ENCODE results near the gene SHANK1. TPM values are rescaled to one million over a fixed set of nuclear protein-coding genes. Genes with fewer than 3 reads are reported as not detected.

Gene SHANK1
- polyA plus RNA-seq, 1 donor, result 4.8 TPM

- no peak for DNase-seq
Observed at GRCh38 chr19:50711805-50712204, 7.8 kb downstream of the SHANK1 start.

- DNase-seq, result no peak
Observed at GRCh38 chr19:50711196-50711595, 8.4 kb downstream of the SHANK1 start.

DNA sequence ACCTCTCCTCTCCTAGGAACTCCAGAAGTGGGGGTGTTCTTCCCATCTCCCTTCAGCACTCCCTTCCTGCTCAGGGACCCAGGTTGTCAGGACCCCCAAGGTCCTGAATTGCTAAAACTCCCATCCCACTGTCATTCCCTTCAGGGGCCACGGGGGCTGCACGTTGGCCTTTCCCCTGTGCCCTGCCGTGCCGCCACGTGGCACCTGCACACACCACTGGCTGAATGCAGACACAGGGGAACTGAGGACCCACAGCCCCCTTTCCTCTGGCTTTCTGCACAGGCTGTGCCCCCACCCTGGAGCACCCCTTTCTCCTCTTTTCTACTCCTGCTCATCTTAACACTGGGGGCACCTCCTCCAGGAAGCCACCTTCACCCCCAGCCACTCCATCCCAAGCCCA is 9.0 kb downstream of the SHANK1 start:
- DNase-seq, result no peak

- DNase-seq, result no peak
Observed at GRCh38 chr19:50710094-50710493, 9.5 kb downstream of the SHANK1 start.

DNA sequence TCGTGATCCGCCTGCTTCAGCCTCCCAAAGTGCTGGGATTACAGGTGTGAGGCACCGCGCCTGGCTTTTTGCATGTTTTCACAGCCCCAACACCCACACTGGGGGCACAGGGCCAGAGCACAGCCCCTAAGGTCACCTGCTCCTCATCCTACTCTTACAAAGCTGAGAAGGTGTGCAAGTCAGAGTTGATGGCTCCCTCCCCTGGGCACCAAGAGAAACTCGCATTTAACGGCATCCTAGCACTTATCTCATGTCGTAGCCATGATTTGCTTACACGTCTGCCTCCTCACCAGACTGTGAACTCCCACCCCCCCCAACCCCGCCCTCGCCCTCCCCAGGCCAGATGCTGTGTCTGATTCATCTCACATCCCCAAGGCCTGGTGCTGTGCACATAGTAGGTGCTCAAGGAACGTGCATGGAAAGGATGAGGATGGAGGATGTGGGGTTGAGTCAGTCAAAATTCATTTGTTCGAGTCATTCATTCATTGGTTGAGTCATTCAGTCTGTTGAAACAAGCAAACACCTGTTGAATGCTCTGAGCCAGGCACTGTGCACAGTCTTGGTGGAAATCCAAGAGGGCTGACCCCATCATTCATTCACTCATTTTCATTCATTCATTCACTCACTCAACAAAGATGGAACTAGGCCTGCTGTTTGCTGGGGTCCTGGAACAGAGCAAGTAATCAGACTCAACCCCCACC is 11.3 kb downstream of the SHANK1 start:
- no peak for DNase-seq

DNA sequence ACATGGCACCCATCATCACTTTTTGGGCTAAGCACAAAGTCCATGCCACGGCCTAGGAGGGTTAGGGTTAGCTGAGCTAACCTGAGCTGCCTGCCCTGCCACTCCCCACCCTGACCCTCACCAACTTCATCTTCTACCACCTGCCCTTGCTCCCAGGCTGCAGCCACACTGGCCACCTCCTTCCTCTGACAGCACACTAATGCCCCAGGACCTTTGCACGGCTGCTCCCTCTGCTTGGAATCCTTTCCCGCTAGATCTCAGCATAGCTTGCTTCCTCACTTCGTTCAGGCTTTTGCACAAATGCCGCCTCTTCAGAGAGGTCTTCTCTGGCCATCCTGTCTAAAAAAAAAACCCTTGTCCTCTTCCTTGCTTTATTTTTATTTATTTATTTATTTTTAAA is 13.2 kb downstream of the SHANK1 start:
- DNase-seq, result no peak

- DNase-seq, result no peak
Observed at GRCh38 chr19:50705422-50706019, 14.1 kb downstream of the SHANK1 start.

DNA sequence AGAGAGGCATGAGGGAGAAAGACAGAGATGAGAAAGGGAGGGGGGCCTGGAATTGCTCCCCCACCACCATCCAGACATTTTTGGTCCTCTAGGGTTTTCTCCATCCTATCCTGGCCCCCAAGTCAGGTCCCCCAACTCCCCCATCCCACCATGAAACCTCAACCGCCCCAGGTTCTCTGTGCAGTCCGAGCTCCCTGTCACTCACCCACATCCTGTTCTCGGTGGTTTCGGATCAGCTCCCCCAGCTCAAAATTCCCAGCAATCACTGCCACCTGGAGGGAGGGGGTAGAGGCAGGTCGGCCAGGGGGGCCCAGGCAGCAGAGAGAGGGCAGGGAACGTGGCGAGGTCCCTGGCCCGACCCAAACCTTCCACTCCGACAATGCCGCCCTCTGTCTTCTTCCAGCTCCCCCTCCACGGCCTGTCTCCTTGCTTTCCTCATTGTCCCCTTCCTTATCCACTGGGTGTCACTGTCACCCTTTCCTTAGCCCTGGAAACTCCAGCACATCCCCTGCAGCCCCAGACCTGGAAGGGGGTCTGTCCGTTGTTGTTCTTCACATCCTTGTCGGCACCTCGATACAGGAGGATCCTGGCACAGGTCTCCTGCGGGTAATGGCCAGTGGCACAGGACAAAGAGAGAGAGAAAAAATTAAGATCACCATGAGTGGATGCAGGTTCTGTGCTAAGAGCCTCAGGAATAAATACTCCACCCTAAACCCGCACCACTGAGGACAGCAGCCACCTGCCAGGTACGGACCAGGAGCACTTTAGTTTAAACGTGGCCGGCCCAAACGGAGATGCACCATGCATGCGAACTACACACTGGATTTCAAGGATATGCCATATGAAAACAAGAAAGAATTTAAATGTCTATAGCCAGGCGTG is 15.4 kb downstream of the SHANK1 start:
- no peak for DNase-seq

DNA sequence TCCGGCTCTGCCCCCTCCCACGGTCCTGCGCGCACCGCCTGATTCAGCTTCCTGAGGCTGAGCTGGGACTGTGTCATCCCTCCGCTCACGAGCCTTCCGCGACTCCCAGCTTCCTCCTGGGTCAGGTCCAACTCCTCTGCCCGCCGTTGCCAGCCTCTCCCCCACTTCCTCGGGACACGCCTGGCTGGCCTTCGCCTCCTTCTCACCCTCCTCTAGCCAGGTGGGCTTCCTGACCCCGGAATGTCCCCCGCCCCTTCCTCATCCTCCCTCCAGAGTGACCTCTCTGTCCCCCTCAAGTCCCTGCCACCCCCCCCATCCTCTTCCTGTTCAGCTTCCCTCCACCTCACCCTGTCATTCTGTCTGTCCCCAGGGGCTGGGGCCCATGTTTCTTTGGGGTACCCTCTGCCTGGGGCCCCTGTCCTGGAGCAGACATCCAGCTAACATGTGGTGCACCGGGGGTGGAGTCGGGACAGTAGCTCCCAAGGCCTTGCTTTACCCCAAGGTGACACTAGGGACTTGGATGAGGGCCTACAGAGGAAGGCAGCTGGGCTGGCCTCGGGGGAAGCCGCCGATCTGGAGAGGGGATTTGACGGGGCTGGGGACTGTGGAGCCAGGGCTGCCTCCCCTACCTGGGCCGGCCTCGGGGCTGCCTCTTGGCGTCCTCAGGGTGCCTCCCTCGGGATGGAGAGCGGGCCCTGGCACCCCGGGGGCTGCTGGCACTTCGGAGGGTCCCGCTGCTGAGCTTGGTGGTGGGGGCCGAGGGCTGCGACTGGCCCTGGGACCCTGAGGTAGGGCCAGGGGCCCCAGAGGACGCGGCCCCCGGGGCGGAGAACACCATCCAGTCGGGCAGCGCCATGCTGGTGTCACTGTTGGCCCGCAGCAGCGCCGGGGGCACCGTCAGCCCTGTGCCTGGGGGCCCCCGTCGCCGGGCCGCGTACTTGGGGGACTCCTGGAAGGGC is 16.5 kb downstream of the SHANK1 start:
- DNase-seq, result no peak

- no peak for DNase-seq
Observed at GRCh38 chr19:50702158-50702870, 17.3 kb downstream of the SHANK1 start.

DNA sequence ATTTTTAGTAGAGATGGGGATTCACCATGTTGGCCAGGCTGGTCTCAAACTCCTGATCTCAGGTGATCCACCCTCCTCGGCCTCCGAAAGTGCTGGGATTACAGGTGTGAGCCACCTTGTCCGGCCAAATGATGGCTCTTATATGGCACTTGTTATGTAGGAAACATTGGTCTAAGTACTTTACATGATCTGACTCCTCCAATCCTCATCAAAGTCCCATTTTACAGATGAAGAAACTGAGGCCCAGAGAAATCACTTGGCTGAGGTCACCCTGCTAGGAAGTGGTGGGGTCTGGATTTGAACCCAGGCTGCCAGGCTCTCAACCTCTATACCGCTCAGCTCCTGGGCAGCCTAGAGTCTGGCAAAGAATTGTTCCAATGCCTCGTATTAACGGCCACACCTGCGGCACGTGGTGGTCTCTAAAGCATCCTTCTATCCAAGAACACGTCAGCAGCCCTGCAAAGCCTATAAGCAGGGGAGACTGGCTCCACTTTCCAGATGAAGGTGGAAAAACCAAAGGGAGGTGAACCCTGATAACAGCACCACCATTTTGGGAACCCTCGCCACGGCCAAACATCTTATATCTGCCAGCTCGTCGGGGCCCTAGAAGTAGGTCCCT is 18.1 kb downstream of the SHANK1 start:
- no peak for DNase-seq

- DNase-seq, result no peak
Observed at GRCh38 chr19:50697414-50698124, 22.0 kb downstream of the SHANK1 start.

DNA sequence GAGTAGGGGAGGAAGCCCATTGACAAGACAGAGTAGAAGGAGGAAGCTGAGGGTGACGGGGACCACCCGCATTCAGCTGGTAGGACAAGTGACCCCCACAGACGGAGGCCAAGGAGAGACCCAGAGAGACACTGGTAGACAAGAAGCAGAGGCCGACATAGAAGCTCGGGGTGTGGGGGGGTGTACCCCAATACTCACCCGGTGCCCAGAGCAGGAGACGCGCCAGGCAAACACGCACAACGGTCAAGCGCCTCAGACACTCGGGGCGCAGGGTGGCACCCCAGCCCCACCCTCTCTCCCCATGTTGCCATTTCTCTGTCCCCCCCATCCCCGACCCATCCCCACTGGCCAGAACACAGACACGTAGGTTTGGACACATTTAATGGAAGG is 23.5 kb downstream of the SHANK1 start:
- no peak for DNase-seq

- DNase-seq, result peak; percentile 44
Observed at GRCh38 chr19:50695251-50696093, 24.1 kb downstream of the SHANK1 start.

- DNase-seq, result no peak
Observed at GRCh38 chr19:50694815-50695145, 24.8 kb downstream of the SHANK1 start.

DNA sequence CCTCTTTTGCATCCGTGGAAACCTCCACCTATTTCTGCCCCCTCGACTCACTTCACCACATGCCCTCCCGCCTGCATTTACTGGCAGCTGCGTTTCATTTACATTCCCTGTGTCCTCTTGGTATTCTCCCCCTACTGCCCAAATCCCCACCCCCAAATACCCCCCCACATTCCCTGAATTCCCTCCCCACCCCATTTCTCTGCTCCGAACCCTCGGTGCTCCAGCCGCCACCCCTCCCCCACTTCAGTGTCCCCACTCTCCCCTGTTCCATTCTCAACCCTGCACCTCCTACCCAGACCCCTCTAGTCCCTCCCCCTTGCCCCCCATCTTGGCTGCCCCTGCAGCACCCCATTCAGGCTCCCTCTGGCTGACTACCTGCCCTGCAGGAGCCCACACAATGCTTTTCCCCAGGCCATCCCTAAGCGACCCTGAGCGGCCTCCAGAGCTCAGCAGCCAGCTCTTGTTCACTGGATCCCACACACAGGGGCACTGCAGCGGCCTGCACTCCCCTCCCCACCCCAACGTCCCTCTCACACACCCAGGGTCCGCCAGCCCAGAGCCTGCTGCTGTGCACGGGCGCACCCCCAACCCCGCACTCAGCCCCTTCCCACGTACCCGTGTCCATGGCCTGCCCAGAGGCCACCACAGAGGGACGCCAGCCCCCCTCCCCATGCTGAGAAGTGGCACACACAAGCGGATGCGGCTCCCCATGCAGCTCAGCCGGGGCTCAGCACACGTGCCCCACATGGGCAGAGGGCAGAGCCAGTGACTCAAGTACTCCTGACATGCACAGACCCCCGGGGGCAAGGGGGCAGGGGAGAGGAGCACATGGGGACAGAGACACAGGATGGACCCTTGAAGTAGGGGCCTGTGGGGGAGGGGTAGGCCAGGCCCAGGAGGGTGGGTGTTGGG is 26.3 kb downstream of the SHANK1 start:
- no peak for DNase-seq

GRCh38 chr19:50690439-50690838 is 29.2 kb downstream of the SHANK1 start:
- no peak for DNase-seq

DNA sequence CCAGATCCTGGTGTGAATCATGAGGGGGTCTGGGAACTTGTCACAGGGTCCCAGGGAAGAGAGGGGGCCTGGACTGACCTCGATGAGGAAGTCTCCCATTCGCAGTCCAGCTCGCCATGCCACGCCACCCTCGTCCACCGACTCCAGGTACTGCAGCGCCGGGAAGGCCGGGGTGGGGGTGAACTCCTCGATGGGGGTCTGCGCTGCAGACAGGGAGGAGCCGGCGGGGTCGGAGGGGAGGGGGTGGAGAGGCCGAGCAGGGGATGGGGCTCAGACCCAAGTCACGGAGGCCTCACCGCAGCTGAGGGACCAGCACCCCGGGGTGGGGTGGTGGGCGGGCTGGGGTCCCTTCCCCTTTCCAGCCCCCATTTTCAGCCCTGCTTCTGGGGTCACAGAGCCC is 30.8 kb downstream of the SHANK1 start:
- DNase-seq, result no peak

Data from left kidney (tissue), 2 donors.